Inflammatory macrophage treated with lipopolysaccharide for 4 hours (primary cell): ENCODE data around the gene TNNC1.

Source experiments
- DNase-seq: peaks from one replicate; pipeline ENCODE4 v3.0.0-alpha.2; 2020

Gene TNNC1

GRCh38 chr3:52453496-52454249 is at the start of gene TNNC1:
TNNC1 (minus strand) TSS chr3:52454041; CDS start chr3:52454015, 26 bp downstream.
- DNase-seq: no peak

GRCh38 chr3:52502808-52503350 is 49.0 kb upstream of the TNNC1 start:
- no peak for DNase-seq

- no peak for DNase-seq
Measured at GRCh38 chr3:52502001-52502400, 48.2 kb upstream of the TNNC1 start.

GRCh38 chr3:52501046-52501445 is 47.2 kb upstream of the TNNC1 start:
- no peak for DNase-seq

- peak; percentile 88 for DNase-seq
Measured at GRCh38 chr3:52498137-52499054, 44.6 kb upstream of the TNNC1 start.

GRCh38 chr3:52495777-52496602 is 42.1 kb upstream of the TNNC1 start:
- peak; percentile 46 for DNase-seq

GRCh38 chr3:52494886-52495495 is 41.1 kb upstream of the TNNC1 start, which contains the start of gene STAB1:
STAB1 (plus strand) TSS chr3:52495338; CDS start chr3:52495414, 76 bp downstream.
- DNase-seq: no peak

GRCh38 chr3:52494445-52494844 is 40.6 kb upstream of the TNNC1 start:
- no peak for DNase-seq

GRCh38 chr3:52493232-52494017 is 39.6 kb upstream of the TNNC1 start:
- DNase-seq: no peak

- no peak for DNase-seq
Measured at GRCh38 chr3:52492059-52492458, 38.2 kb upstream of the TNNC1 start.

- DNase-seq: peak; percentile 34
Measured at GRCh38 chr3:52490939-52491526, 37.2 kb upstream of the TNNC1 start.

- no peak for DNase-seq
Measured at GRCh38 chr3:52490035-52490938, 36.4 kb upstream of the TNNC1 start.

- no peak for DNase-seq
Measured at GRCh38 chr3:52489453-52489852, 35.6 kb upstream of the TNNC1 start.

- DNase-seq: no peak
Measured at GRCh38 chr3:52488746-52489145, 34.9 kb upstream of the TNNC1 start.

- DNase-seq: no peak
Measured at GRCh38 chr3:52487788-52488691, 34.2 kb upstream of the TNNC1 start.

GRCh38 chr3:52487050-52487787 is 33.4 kb upstream of the TNNC1 start:
- no peak for DNase-seq

GRCh38 chr3:52484680-52485461 is 31.0 kb upstream of the TNNC1 start:
- DNase-seq: no peak
